Liver (tissue), 9 donors: Measurements from ENCODE around the gene CD55. TPM values are rescaled to one million over a fixed set of nuclear protein-coding genes. Genes with fewer than 3 reads are reported as not detected.

Source experiments
- DNase-seq: peaks from one replicate; pipeline ENCODE4 v3.0.0-alpha.2; 2017; ENCODE audit warnings: low spot score
- H3K27ac ChIP-seq, 2 donors: one replicate each; pipeline ENCODE4 v1.7.0; 2013; ENCODE audit warnings: inconsistent platforms in 2 of 2, low read length in 2 of 2, control low read depth in 1 of 2, low read depth in 1 of 2, mild to moderate bottlenecking in 1 of 2
- H3K27me3 ChIP-seq, 4 donors: one replicate each; pipeline versions ENCODE4 v1.6.1 to v1.7.0; 2013; ENCODE audit warnings: low read length in 3 of 4, inconsistent platforms in 1 of 4, mild to moderate bottlenecking in 1 of 4, moderate library complexity in 1 of 4; ENCODE audit not compliant: control insufficient read depth in 4 of 4, insufficient read depth in 4 of 4
- H3K36me3 ChIP-seq, 4 donors: one replicate each; pipeline versions ENCODE4 v1.6.1 to v1.7.0; 2013; ENCODE audit warnings: low read length in 3 of 4, mild to moderate bottlenecking in 3 of 4, low read depth in 1 of 4, moderate library complexity in 1 of 4; ENCODE audit not compliant: control insufficient read depth in 4 of 4, insufficient read depth in 3 of 4
- H3K4me1 ChIP-seq, 4 donors: one replicate each; pipeline versions ENCODE4 v1.6.1 to v1.7.0; 2013; ENCODE audit warnings: low read length in 3 of 4, mild to moderate bottlenecking in 3 of 4, moderate library complexity in 1 of 4; ENCODE audit not compliant: control insufficient read depth in 4 of 4, insufficient read depth in 4 of 4
- H3K4me3 ChIP-seq, 3 donors: one replicate each; pipeline versions ENCODE4 v1.6.1 to v1.7.0; 2013; ENCODE audit warnings: low read length in 3 of 3, control low read depth in 1 of 3, low read depth in 1 of 3, mild to moderate bottlenecking in 1 of 3
- H3K9ac ChIP-seq, 2 donors: one replicate each; pipeline ENCODE4 v1.7.0; 2013; ENCODE audit warnings: low read length in 2 of 2, mild to moderate bottlenecking in 2 of 2, moderate library complexity in 2 of 2, control low read depth in 1 of 2, low read depth in 1 of 2
- H3K9me3 ChIP-seq, 4 donors: one replicate each; pipeline versions ENCODE4 v1.6.1 to v1.7.0; 2013; ENCODE audit warnings: low read length in 3 of 4; ENCODE audit not compliant: control insufficient read depth in 4 of 4
- ATF3 ChIP-seq: IDR thresholded peaks from 2 replicates; pipeline ENCODE4 v1.6.1; 2016; ENCODE audit warnings: antibody characterized with exemption
- CTCF ChIP-seq: fragments of 150-350 bp; IDR thresholded peaks from 2 replicates; pipeline ENCODE4 v1.5.1; 2017; ENCODE audit warnings: improper control_type of control experiment, low read depth, low read length; ENCODE audit not compliant: missing input control
- FOXA2 ChIP-seq: IDR thresholded peaks from 2 replicates; pipeline ENCODE4 v1.6.1; 2016; ENCODE audit warnings: antibody characterized with exemption
- GABPA ChIP-seq, 2 donors: IDR thresholded peaks in 1 of 2; conservative IDR thresholded peaks in 1 of 2; 2 replicates each; pipeline ENCODE4 v1.6.1; 2016; ENCODE audit warnings: antibody characterized with exemption in 2 of 2, mild to moderate bottlenecking in 1 of 2, moderate library complexity in 1 of 2
- HNF4A ChIP-seq, 2 donors: conservative IDR thresholded peaks; 2 replicates each; pipeline ENCODE4 v1.6.1; 2016; ENCODE audit warnings: antibody characterized with exemption in 2 of 2, mild to moderate bottlenecking in 2 of 2
- HNF4G ChIP-seq: IDR thresholded peaks from 2 replicates; pipeline ENCODE4 v1.6.1; 2016; ENCODE audit warnings: antibody characterized with exemption
- NR2F2 ChIP-seq: IDR thresholded peaks from 2 replicates; pipeline ENCODE4 v1.6.1; 2016; ENCODE audit warnings: antibody characterized with exemption
- RAD21 ChIP-seq, 2 donors: IDR thresholded peaks; 2 replicates each; pipeline ENCODE4 v1.6.1; 2016; ENCODE audit warnings: antibody characterized with exemption in 2 of 2, mild to moderate bottlenecking in 2 of 2
- SP1 ChIP-seq: IDR thresholded peaks from 2 replicates; pipeline ENCODE4 v1.6.1; 2018; ENCODE audit warnings: antibody characterized with exemption, mild to moderate bottlenecking
- TAF1 ChIP-seq: conservative IDR thresholded peaks from 2 replicates; pipeline ENCODE4 v1.6.1; 2016; ENCODE audit warnings: antibody characterized with exemption, mild to moderate bottlenecking
- ZBTB33 ChIP-seq: IDR thresholded peaks from 2 replicates; pipeline ENCODE4 v1.6.1; 2016; ENCODE audit warnings: antibody characterized with exemption
- WGBS: extraction: QIAGEN DNeasy Blood & Tissue Kit; methylation state at CpG from one replicate; pipeline ENCODE4 v1.1.7; 2013; 5-methylcytosine and 5-hydroxymethylcytosine counted together
- polyA plus RNA-seq, 2 donors: library from polyadenylated mRNA; stranded (reverse) in 1 of 2; unstranded in 1 of 2; fragments of 200-250 nt in 1 of 2; fragments of >200 nt in 1 of 2; fragmentation: Nextera tagmentation in 1 of 2; extraction: Ambion mirVana in 1 of 2; gene quantifications; one replicate each; pipeline versions ENCODE4 v1.2.1 to v1.2.3, GENCODE V29; 2013 to 2015
- total RNA-seq, 2 donors: library from RNA; depleted of rRNA; stranded (reverse); fragments of >200 nt; gene quantifications; one replicate each; pipeline ENCODE4 v1.2.3, GENCODE V29; 2014
- donor health status: healthy.
- donor health status: healthy.
- donor health status: healthy.
- donor health status: healthy.
- donor health status: healthy.

CD55 gene
- total and polyA plus RNA-seq, 4 donors = 11.0 to 27.6 (median 12.6) TPM

GRCh38 chr1:207284209-207284897 lies 37.1 kb upstream of the CD55 start:
- Histone ChIP-seq H3K36me3 (peaks cover 0 to 1% (median 0%) of the 10 kb centered on the region in 4 donors), H3K9ac (no peak overlapping the region), H3K9me3 (no peaks in the 10 kb centered on the region), H3K4me1 (no peaks in the 10 kb centered on the region), H3K27me3 (no peaks in the 10 kb centered on the region), H3K27ac (no peak overlapping the region), H3K4me3 (no peak overlapping the region)
- 64% methylated on average over 5 of the region's 5 CpGs for WGBS
- DNase-seq = no peak
- TF ChIP-seq ZBTB33 (no peak), TAF1 (no peak), RAD21 (IDR thresholded peaks at IDR 0.05) (no peak), ATF3 (no peak), SP1 (no peak)

- H3K4me1 ChIP-seq = no peaks in the 10 kb centered on the region
- H3K27ac ChIP-seq = no peak overlapping the region
- no peak overlapping the region for H3K4me3 ChIP-seq
- peaks cover 0 to 1% (median 0%) of the 10 kb centered on the region in 4 donors for H3K36me3 ChIP-seq
- WGBS = 84% methylated on average over 2 of the region's 2 CpGs
- H3K9me3 ChIP-seq = peaks cover 0 to 3% (median 0%) of the 10 kb centered on the region in 4 donors
- no peak for TF ChIP-seq GABPA (IDR thresholded peaks at IDR 0.05 in 1 of 2, conservative IDR thresholded peaks at IDR 0.05 in 1 of 2)
- no peak for DNase-seq
- no peak overlapping the region for H3K9ac ChIP-seq
- no peaks in the 10 kb centered on the region for H3K27me3 ChIP-seq
Observed at GRCh38 chr1:207286786-207287468, 34.6 kb upstream of the CD55 start.

GRCh38 chr1:207288315-207288714 lies 33.2 kb upstream of the CD55 start:
- DNase-seq = no peak
- Histone ChIP-seq H3K9me3 (peaks cover 0 to 3% (median 0%) of the 10 kb centered on the region in 4 donors), H3K9ac (no peak overlapping the region), H3K27ac (no peak overlapping the region), H3K4me1 (no peaks in the 10 kb centered on the region), H3K36me3 (peaks cover 0 to 1% (median 0%) of the 10 kb centered on the region in 4 donors), H3K4me3 (no peak overlapping the region), H3K27me3 (no peaks in the 10 kb centered on the region)
- WGBS = 84% methylated on average over 4 of the region's 4 CpGs
- no peak for TF ChIP-seq CTCF
- TF ChIP-seq HNF4G = no peak
- TF ChIP-seq HNF4A (conservative IDR thresholded peaks at IDR 0.05) = no peak
- TF ChIP-seq FOXA2 = no peak
- no peak for TF ChIP-seq GABPA (IDR thresholded peaks at IDR 0.05 in 1 of 2, conservative IDR thresholded peaks at IDR 0.05 in 1 of 2)
- no peak for TF ChIP-seq ATF3
- no peak for TF ChIP-seq TAF1
- no peak for TF ChIP-seq NR2F2
- no peak for TF ChIP-seq RAD21 (IDR thresholded peaks at IDR 0.05)
- TF ChIP-seq ZBTB33 = no peak
